ENCODE data around the gene SUGP2. TPM values are rescaled to one million over a fixed set of nuclear protein-coding genes. Genes with fewer than 3 reads are reported as not detected.

Gene SUGP2
- total and polyA plus RNA-seq, 2 of the 13 experiments (the other 11 are each of a cell fraction or from before 2014, with no cell fraction given), result 40.6 to 57.7 TPM

DNA sequence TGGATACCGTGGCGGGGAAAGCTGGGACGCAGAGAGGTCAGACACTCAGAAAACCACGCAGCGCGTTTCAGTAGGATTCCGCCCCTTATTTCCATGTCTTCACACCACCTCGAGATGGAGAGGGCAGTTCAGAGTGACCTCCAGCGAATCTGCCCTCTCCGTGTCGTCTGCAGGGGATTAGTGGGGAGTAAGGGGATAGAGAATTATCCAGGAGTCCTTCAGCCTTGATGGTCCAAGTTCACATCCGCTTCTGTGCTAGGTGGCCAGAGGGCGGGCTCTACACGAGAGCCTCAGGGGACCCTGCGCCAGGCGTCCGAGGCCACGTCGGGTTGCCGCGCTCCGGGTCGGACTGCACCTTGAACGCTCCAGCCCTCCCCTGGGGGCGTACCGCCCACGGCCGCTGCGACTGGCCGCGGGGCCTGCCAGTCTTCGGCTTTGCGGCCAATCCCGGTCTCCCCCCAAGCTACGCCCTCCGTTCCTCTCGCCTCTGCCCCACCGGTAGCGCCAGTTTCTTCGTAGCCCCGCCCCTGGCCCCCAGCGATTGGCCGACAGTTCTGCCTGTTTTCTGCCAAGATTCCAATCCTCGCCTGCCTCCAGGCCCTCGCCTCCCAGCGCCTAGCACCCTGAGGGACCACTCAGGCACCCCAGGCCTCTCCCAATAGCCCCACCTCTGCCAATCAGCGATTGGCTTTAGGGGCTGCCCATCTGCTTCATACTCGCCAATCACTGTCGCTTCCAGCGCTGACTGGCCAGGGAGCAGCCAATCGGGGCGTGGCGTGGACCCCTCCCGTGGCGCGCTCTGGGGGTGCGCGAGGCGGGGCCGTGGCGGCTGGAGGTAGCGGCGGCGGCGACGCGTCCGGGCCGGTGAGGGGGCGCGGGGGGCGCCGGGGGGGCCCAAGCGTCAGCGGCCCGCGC, 30.1 kb upstream of the SUGP2 start, which contains the start of gene SLC25A42 (continued):
- TF ChIP-seq PRDM10 (CRISPR knock-in tag; IDR thresholded peaks at IDR 0.05; ENCODE audit: low read depth), result no peak; the same call in 1 of the 2 replicates
- TF ChIP-seq MED13 (CRISPR knock-in tag; IDR thresholded peaks at IDR 0.05), result no peak; the same call in 1 of the 2 replicates
- no peak for TF ChIP-seq IKZF1 (IDR thresholded peaks at IDR 0.05)
- TF ChIP-seq ZBTB4 (CRISPR knock-in tag; IDR thresholded peaks at IDR 0.05; ENCODE audit: borderline replicate concordance), result peak; percentile 62; the same call in 1 of the 2 replicates
- TF ChIP-seq, protein P1, sequence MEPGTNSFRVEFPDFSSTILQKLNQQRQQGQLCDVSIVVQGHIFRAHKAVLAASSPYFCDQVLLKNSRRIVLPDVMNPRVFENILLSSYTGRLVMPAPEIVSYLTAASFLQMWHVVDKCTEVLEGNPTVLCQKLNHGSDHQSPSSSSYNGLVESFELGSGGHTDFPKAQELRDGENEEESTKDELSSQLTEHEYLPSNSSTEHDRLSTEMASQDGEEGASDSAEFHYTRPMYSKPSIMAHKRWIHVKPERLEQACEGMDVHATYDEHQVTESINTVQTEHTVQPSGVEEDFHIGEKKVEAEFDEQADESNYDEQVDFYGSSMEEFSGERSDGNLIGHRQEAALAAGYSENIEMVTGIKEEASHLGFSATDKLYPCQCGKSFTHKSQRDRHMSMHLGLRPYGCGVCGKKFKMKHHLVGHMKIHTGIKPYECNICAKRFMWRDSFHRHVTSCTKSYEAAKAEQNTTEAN (CRISPR knock-in tag; conservative IDR thresholded peaks at IDR 0.05), result no peak
- TF ChIP-seq LRRFIP1 (CRISPR knock-in tag; conservative IDR thresholded peaks at IDR 0.05), result no peak
- TF ChIP-seq TOE1 (CRISPR knock-in tag; IDR thresholded peaks at IDR 0.05), result 0 out of 2 replicates have a peak, but pooled peaks have one; percentile 42
- TF ChIP-seq ZNF678 (CRISPR knock-in tag; IDR thresholded peaks at IDR 0.05), result no peak
- peak; percentile 54; the same call in 1 of the 2 replicates for TF ChIP-seq POLR2AphosphoS5 (IDR thresholded peaks at IDR 0.05; ENCODE audit: low read depth, low read length)
- TF ChIP-seq LBX2 (CRISPR knock-in tag; IDR thresholded peaks at IDR 0.05; ENCODE audit: borderline replicate concordance), result no peak
- TF ChIP-seq NCOA1 (CRISPR knock-in tag; IDR thresholded peaks at IDR 0.05), result no peak
- TF ChIP-seq, protein P2, sequence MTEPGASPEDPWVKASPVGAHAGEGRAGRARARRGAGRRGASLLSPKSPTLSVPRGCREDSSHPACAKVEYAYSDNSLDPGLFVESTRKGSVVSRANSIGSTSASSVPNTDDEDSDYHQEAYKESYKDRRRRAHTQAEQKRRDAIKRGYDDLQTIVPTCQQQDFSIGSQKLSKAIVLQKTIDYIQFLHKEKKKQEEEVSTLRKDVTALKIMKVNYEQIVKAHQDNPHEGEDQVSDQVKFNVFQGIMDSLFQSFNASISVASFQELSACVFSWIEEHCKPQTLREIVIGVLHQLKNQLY (CRISPR knock-in tag; IDR thresholded peaks at IDR 0.05), result 0 out of 2 replicates have a peak, but pooled peaks have one; percentile 11
- TF ChIP-seq ZNF101 (CRISPR knock-in tag; IDR thresholded peaks at IDR 0.05; ENCODE audit: borderline replicate concordance, low read depth), result no peak
- TF ChIP-seq SALL2 (CRISPR knock-in tag; IDR thresholded peaks at IDR 0.05), result no peak
